Stimulated activated CD4-positive, alpha-beta T cell treated with anti-CD3 and anti-CD28 coated beads, Interleukin-1b, Interleukin-23, amount 100 ng/mL, for 1 hour (primary cell): Measurements from ENCODE around the gene DRC1.

Experiments
- DNase-seq, 2 donors: peaks; one replicate each; pipeline ENCODE4 v3.0.0-alpha.2; 2020; ENCODE audit warnings: low read depth in 2 of 2

Gene DRC1

DNA sequence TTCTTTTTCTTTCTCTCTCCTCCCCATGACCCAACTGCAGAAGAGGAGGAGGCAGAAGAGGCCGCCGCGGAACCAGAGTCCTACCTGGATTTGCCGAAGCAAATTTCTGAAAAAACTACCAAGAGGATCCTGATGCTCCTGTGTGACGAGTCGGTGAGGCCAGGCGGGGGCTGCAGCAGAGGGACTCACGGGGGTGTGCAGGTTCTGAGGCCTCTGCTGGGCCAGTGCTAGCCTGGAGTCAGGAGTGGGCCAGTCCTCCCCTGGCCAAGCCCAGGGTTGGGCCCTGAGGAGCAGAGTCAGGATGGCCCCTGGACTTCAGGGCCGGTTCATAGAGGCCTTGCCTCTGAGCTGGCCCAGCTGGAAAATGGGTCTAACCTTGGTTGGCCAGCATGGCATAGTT, 46.9 kb downstream of the DRC1 start:
- no peak for DNase-seq

DNA sequence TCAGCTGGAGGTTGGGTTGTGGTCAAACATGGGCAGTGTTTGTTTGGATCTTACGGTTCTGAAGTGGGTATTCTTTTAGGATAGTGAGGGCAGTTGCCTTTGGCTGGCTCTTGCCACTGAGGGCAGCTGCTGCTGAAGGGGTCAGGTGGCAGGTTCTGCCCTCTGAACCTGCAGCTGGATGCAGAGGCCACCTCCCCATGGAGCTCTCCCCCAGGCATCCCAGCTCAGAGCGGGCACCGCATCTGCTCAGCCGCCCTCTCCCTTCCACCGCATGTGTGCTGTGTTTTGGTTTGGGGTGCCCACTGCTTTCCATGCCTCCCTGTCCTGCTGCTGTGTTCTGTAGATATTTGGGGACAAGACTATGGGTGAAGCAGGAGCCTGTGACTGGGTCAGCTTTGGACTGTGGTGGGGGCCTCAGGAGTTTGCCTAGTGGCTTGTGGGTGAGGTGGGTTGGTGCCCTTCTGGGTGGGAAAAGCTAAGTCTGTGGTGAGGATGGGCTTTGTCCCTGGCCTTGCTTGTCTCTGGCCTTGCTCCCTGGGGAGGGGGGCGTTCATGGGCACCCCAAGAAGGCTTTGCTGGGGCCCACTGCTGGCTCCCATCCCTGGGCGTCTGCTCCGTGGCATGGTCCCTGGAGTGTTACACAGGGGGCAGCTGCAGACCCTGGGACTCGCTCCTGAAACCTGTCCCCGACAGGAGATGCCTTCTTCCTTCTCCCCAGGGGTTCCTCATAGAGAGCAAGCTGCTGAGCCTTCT, 47.7 kb downstream of the DRC1 start:
- no peak for DNase-seq

DNA sequence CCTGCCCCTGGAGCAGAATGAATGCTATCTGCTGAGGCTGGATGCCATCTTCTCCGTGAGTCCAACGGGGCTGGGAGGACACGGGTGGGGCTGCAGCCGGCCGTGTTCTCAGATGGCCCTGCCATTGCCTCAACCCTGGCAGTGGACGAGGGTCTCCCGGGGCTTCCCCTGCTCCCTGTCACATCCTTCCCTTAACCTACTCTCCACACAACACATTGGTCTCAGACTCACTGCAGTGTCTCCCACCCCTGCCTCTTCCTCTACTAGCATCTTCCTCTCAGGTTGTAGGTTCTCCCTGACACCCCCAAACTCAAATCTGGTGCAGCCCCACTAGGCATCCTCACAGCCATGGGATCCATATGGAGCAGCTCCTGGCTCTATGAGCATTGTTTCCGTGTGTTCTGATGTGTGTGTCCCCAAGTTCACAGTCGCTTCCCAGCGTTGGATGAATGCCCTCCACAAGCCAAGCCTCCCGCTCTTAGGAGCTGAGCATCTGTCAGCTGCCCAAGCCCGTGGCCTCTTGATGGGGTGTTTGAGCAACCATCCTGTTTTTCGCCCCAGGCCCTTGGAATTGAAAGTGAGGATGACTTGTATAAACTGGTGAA, 48.4 kb downstream of the DRC1 start:
- DNase-seq = no peak

DNA sequence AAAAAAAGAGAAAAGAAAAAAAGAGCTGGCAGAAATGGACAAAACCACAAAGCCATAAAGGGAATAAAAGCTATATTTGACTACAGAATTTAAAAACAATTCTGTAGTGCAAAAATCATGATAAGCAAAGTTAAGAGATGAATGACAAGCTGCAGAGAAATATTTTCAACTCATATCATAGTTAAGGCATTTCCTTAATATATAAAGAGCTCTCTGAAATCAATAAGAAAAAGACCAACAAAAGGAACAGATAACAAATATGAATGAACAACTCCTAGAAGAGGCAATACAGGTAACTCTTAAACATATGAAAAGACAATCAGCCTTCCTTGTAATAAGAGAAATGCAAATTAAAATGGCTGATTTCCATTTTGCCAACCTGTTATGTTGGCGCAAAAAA, 50.0 kb downstream of the DRC1 start:
- DNase-seq = no peak

DNA sequence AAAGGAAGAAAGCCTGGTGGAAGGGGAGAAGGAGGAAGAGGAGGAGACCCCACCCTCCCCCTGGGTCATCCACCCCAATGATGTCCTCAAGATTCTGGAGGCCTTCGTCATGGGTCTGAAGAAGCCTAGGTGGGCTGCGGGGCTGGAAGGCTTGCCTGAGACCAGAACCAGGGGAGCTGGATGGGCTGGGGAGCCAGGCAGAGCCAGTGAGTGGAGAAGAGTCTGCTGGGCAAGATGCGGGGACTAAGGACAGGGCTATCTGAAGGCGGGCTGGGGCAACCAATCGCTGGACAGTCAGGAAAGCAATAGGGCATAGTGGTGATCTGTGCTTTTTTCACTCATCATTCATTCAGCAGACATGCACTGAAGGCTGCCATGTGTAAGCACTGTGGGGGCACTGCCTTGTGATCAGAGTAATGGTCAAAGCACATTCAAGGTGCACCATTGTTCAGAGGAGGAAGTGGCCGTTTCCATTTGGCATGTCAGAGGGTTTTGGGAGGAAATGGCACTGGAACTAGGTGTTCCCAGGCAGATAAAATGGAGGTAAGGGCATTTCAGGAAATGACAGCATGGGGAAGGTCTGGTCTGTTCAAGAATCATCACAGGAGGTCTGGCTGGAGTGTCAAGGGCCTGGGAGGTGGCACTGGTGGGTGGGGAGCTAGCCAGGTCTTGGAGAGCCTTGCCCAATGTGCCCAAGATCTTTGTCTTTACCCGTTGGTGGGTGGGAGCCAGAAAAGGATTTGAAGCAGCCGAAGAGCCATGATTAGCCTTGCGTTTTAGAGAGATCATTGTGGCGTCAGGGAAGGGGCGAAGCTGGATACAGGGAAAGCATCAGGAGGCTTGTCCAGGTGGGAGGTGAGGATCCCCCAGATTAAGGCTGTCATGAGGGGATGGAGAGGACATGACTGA, 52.0 kb downstream of the DRC1 start:
- DNase-seq = no peak

DNA sequence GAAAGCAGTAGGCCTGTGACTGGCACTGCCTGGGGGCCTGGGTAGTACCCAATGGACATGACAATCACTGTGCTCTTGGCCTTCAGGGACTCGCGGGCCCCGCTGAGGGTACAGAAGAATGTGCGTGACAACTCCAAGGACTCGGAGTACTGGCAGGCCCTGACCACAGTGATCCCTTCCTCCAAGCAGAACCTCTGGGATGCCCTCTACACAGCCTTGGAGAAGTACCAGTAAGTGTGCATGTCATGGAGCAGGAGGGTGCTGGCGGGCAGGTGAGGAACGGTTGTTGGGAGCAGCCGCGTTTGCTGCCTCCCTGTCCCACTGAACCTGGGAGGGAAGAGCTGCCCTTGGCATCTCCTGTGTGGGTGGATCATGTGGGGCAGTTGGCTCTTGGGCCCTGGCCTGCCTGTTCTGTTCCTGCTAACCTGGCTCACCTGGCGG, 52.9 kb downstream of the DRC1 start:
- no peak for DNase-seq

DNA sequence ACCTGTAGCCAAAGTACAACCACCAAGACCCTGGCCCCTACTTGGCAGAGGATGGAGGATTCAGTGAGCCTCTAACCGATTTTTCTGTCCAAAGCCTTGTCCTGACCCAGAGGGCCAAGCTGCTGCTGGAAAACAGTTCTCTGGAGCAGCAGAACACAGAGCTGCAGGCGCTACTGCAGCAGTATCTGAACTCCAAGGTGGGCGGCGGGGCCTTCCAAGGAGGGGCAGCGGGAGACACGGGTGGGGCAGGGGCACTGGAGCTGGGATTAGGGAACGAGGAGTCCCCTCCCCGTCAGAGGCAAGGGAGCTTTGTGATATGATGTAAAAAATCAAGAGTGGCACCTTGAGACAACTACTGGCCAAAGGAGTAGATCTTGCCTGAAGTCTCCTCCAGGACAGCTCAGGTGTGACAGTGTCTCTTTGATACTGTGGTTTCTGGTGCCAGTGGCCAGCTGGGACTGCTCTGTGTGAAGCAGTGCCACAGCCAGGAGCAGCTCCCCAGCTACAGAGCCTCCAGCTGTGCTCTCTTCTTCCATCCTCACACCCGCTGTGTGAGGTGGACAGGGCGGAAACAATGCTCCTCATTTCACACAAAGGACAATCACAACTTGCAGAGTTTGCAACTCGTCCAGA, 53.4 kb downstream of the DRC1 start:
- DNase-seq = no peak

DNA sequence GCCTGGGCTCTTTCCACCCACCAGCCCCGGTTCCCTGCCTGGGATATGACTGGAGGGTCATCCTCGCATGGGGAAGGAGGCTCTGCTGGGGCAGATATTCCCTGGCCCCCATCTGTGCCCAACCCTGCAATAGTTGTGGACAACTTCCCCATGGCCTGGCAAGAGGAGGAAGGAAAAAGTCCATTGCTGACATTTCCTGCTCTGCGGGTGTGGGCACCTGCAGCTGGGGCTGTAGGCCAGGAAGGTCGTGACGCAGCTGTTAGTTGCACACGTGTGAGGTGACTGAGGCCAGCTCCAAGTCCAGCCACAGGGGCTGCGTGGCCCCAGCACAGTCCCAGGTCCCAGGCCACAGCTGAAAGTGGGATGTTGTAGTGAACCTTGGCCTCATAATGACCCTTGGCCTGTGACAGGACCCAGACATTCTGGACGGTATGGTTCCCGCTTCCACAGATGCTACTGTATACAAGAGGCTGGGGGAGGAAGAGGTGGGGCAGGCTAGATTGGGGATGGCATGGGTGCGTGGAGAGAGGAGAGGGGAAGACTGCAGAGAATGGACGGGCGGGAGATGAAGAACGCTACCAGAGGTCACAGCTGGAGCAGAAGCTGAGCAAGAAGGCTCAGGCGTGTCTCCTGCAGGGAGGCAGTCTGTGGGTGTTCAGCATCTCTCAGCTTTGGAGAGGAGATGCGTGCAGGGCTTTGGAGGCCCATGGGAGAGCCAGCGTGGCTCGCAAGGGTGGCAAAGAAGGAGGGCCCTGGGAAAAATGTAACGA, 54.1 kb downstream of the DRC1 start:
- no peak for DNase-seq

DNA sequence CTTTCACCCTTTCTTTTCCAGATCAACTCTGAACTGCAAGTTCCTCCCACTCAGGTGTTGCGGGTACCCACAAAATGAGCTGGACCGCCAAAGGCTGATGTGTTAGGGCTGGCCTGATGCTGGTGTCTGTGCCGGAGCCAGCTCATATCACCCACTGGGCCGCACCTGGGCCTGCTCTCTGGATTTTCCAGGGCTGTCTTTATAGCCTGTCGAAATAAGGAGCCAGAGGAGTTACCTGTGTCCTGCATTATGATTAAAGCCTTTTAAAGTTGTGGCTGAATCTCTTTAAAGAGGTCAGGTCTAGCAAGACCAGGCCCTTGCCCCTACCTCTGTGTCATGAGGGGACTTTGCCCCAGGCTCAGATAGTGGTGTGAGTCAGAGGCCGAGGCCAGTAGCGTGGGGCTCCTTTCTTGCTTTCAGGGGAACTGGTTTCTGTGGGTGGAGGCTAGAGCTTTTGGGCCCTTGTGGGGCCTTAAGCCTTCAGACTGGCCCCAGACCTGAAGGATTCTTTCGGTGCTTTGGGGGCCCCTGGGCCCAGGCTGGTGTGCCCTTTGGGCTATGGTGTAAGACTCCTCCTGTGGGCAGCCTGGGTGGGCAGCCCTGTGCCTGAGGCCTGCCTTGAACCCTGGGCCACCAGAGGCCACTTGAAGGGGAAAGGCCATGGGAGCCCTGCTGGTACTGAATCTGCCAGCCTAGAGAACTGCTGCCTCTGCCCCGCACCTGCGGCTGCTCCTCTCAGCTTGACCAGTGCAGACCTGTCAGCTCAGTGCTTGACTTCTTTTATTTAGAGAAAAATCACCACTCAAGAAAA, 54.9 kb downstream of the DRC1 start:
- DNase-seq = no peak

DNA sequence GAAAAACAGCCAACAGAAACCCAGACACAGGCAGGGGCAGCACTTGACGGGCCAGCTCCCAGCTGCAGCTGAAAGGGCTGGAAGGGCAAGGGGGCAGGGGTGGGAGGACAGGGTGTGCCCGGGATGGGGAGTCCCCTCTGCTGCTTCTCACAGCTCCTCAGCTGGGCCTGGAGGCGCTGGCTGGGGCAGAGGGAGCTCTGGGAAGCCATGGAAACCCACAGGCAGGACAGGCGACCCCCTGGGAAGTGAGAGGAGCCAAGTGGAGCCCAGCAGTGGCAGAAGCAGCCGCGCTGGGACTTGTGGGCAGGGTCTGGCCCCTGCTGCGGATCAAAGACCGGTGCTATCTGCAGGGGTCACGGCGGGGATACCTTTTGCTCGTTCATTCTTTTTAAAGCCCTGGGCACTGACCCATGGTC, 55.5 kb downstream of the DRC1 start:
- no peak for DNase-seq

DNA sequence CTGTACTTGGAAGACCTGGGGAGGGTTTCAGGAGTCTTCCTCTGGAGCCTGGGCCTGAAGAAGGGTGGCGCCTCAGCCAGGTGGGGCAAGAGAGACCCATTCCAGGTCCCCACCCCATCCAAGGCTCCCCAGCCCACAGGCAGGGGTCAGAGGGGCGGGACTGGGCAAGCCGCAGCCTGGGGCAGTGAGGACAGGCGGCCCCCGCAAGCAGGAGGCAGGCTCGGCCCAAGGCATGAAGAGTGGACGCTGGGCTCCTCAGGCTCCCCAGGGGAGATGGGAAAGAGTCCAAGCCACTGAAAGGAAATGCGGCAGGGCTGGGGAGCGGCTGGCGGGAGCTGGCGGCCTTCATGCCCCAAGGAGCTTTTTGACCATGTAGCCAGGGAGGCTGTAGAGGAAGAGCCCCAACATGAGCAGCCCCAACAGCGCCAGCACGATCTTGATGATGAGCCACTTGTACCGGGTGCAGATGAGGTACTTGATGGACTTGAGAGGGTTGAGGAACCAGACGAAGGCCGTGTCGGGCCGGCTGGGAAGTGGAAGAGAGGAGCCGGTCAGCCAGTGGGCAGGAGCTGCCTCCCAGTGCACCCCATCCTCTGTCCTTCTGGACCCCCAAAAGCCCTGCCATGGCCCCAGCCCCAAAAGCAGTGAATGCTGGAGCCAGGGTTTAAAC, 56.1 kb downstream of the DRC1 start:
- no peak for DNase-seq

DNA sequence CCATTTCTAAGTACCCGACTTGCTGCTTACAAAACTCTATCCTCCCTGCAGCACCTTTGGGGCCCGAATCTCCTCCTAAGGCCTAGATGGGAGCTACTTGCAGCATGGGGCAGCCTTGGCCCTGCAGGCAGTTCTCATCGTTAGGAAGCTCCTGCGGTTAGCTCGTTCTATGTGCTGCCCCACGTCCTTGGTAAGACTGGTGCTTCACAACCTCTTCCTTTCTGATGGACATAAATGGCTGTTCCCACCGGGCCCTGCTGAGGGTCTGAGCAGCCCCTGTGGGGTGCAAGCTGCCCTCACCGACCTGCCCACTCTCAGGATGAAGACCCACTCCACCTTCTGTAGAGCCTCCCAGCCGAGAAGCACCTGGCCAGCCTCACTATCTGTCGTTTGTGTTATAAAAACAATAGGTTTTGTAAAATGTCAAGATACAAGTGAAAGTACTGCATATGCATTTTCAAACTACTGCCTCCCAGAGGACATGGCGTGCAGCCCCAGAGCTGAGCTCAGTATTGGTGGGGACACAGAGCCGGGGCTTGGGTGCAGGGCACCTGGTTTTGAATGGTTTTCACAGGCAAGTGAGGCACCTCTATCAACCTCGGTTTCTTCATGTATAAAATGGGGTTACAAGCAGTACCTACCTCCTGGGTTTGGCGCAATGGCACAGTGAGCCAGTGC, 56.8 kb downstream of the DRC1 start:
- no peak for DNase-seq

DNA sequence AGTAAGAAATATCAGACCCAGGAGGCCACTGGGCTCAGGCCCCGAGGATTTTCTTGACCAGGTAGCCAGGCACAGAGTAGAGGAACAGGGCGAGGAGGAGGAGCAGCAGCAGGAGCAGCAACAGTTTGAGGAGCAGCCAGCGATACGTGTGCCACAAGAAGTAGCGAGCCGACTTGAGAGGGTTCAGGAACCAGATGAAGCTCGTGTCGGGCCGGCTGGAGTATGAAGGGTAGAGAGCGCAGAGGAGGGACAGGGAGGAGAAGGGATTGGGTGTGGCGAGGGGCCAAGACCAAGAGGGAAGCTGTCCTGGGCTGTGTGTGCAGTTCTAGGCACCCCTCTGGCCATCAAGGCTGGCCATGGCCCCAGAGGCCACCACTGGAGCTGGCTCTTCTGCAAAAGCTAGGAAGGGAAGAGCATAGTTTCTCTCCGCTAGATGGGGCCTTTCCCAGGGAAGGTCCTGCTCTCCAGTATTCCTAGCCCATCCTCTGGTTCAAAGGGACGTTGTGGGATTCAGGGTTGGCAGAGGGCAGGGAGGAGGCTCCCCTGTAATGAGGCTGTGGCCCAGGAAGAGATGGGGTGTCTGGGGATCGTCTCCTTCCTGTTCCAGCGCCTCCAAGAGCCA, 58.4 kb downstream of the DRC1 start:
- DNase-seq = no peak

DNA sequence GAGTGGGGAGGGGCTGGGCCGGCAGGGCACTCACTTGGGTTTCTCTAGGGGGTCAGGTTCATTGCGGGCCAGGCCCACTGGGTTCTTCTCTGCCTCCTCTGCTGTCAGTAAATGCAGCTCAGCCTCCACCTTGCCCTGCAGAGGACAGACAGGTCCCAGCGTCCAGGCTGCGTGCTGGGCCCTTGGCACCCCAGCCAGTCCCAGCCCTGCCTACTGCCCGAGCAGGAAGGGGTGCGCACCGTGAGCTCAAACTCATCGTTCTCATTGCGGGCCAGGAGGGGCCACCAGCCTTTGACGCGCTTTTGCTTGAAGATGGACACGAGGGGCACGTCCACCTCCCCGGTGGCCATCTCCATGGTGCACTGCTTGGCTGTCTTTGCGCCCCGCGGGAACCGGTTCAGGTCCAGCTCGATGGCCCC, 58.9 kb downstream of the DRC1 start:
- no peak for DNase-seq

DNA sequence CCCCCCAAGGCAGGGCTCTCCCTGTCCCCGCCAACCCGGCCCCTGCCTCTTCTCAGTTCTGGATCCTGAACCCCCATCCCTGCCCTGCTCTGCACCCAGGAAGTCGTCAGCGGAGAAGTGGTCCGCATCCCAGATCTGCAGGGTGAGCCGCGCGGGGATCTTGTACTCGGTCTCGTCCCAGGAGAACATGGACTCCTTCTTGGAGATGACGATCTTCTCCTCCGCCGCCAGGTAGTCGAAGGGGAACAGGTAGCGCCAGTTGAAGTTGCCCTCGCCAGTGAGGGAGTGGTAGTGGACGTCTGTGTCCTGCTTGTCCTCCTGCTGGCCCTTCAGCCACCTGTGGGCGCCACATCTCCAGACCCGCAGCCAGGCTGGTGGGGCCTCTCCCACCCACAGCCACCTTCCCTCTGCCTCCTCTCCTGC, 59.9 kb downstream of the DRC1 start:
- DNase-seq = no peak

DNA sequence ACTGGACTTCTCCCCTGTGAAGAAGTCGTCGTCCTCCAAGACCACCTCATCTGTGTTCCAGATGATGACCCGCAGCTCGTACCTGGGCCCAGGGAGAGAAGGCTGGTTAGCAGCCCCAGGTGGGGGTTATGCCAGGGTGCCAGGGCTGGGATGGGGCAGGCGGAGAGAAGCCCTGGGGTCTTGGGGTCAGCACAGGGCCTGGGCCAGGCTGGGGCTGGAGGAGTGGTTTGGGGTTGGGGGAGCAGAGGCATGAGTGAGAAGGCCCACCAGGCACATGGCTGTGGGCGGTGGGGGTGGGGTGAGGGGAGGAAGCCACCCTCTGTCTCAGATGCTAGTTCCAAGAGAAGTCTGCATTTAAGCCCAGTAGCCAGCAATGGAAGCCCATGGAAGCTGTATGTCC, 60.4 kb downstream of the DRC1 start:
- no peak for DNase-seq

DNA sequence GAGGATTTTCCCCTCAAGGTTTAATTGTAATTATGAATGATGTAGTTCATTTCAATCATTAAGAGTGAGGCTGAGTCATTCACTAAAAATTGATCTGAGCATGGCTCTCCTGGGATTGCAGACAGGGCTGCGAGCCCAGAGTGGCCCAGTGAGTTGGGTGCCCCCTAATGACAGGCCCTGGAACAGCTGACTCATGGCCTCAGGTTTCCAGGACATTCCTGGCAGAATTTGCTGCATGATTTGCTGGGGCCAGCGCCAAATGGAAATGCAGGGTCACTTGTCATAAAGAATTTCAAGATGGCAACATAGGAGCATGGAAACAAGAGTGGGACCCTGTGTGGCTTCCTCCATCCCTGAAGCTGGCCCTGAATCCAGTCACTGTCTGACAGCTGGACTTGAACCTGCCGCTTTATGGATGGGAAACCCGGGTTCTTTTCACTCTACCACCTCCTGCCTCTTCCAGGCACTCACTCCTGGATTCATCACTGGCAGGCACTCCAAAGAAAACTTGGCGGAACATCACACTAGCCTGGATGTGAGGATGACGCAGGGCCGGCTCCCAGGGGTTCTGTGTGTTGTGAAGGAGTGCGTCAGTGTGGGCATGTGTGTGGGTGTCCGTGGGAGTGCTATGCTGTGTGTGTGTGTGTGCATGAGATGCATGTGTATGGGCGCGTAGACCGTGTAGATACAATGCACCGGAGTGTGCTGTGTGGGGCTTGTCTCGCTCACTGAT, 61.0 kb downstream of the DRC1 start:
- no peak for DNase-seq
